ENCODE data around the gene ROR1. TPM values are rescaled to one million over a fixed set of nuclear protein-coding genes. Genes with fewer than 3 reads are reported as not detected.

ROR1 gene
- total RNA-seq, 6 experiments from 2014 or later: 7.4 to 9.4 (median 8.9) TPM

DNA sequence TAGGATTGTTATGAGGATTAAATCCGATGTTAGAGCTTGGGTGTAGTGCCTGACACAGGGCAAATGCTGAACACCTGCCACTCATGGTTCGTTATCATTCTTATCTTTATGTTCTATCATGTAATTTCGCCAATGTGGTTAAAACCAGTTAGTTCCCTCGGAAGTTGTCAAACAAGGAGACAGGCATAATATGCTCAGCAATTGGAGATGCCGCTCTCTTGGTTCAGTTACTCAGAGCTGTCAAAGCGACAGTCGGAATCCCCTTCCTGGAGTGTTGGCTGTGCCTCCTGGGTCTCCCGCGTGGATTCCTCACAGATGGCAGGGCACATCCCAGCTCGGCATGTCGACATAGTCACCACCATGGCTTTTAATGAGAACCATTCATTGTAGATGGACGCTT lies 192.2 kb downstream of the ROR1 start:
- TF ChIP-seq CTCF (IDR thresholded peaks at IDR 0.05): no peak
- Mint-ChIP-seq H3K9me3 (no peaks in the 10 kb centered on the region), H3K36me3 (ENCODE audit: low read depth) (0 out of 2 replicates have a peak, but pooled peaks cover 5% of the 10 kb centered on the region), H3K4me1 (ENCODE audit: low read depth) (peaks cover 34% of the 10 kb centered on the region), H3K27ac (no peak overlapping the region), H3K4me3 (no peak overlapping the region), H3K27me3 (ENCODE audit: insufficient read depth) (no peaks in the 10 kb centered on the region)
- no peak for DNase-seq

GRCh38 chr1:63967901-63968300 lies 194.1 kb downstream of the ROR1 start:
- no peak for TF ChIP-seq CTCF (IDR thresholded peaks at IDR 0.05)
- Mint-ChIP-seq H3K27me3 (ENCODE audit: insufficient read depth) (no peaks in the 10 kb centered on the region; the same call in 1 of the 2 replicates), H3K4me1 (ENCODE audit: low read depth) (peaks cover 34% of the 10 kb centered on the region), H3K9me3 (no peaks in the 10 kb centered on the region), H3K4me3 (peak overlapping the region; percentile 5; the same call in 1 of the 2 replicates), H3K36me3 (ENCODE audit: low read depth) (0 out of 2 replicates have a peak, but pooled peaks cover 5% of the 10 kb centered on the region), H3K27ac (peak overlapping the region; percentile 4; the same call in 1 of the 2 replicates)
- DNase-seq: peak; percentile 22

DNA sequence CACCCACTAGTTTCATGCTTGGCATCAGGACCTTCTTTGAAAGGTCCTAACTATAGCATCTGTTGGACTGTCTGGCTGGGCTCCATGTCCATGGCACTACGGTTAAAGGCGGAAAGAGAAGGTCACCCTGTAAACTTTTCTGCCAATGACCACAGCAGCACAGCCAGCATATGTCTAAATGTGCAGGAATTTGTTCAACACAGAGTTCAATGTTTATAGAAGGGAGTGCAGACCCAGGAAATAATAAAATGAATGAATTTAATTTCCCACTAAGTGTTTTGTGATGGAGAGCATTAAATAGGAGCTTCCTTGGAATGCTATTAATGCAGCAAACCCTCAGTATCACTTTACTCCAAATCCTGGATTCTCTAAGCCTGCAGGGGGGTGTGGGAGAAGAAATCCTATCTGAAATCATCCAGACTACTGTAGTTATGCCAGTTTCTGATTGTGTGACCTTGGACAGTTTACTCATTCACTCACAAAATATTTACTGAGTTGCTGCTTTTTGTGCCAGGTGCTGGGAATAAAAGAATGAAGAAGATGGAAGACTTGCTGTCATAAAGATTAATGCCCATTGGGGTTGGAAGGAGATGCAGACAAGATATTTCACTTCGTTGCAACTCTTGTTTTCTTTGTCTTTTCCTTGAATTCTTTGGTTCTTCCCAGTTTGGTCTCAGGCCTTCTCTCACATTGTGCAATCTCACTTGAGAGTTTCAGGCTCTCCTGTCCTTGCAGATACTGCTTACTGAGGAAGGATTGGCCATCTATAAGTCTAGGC lies 195.0 kb downstream of the ROR1 start:
- DNase-seq: peak; percentile 57
- Mint-ChIP-seq H3K4me3 (no peak overlapping the region; the same call in 1 of the 2 replicates), H3K4me1 (ENCODE audit: low read depth) (peaks cover 34% of the 10 kb centered on the region), H3K27me3 (ENCODE audit: insufficient read depth) (no peaks in the 10 kb centered on the region; the same call in 1 of the 2 replicates), H3K9me3 (no peaks in the 10 kb centered on the region), H3K36me3 (ENCODE audit: low read depth) (0 out of 2 replicates have a peak, but pooled peaks cover 5% of the 10 kb centered on the region), H3K27ac (no peak overlapping the region)
- TF ChIP-seq CTCF (IDR thresholded peaks at IDR 0.05): no peak

- no peak overlapping the region for H3K27ac Mint-ChIP-seq
- H3K4me3 Mint-ChIP-seq: no peak overlapping the region; the same call in 1 of the 2 replicates
- no peak for TF ChIP-seq CTCF (IDR thresholded peaks at IDR 0.05)
Measured at GRCh38 chr1:63969441-63969901, 195.7 kb downstream of the ROR1 start.

GRCh38 chr1:63971557-63971956 lies 197.7 kb downstream of the ROR1 start:
- TF ChIP-seq CTCF (IDR thresholded peaks at IDR 0.05): no peak
- Mint-ChIP-seq H3K9me3 (no peaks in the 10 kb centered on the region), H3K36me3 (ENCODE audit: low read depth) (0 out of 2 replicates have a peak, but pooled peaks cover 5% of the 10 kb centered on the region), H3K4me1 (ENCODE audit: low read depth) (peaks cover 34% of the 10 kb centered on the region), H3K4me3 (no peak overlapping the region), H3K27ac (no peak overlapping the region), H3K27me3 (ENCODE audit: insufficient read depth) (no peaks in the 10 kb centered on the region; the same call in 1 of the 2 replicates)
- no peak for DNase-seq

More at GRCh38 chr1:63969441-63969901, 195.7 kb downstream of the ROR1 start:
- H3K4me1 Mint-ChIP-seq (ENCODE audit: low read depth): peaks cover 34% of the 10 kb centered on the region
- H3K27me3 Mint-ChIP-seq (ENCODE audit: insufficient read depth): no peaks in the 10 kb centered on the region; the same call in 1 of the 2 replicates
- no peaks in the 10 kb centered on the region for H3K9me3 Mint-ChIP-seq
- no peak for DNase-seq
- 0 out of 2 replicates have a peak, but pooled peaks cover 5% of the 10 kb centered on the region for H3K36me3 Mint-ChIP-seq (ENCODE audit: low read depth)
